ENCODE measurements around the gene SPON2. TPM values are rescaled to one million over a fixed set of nuclear protein-coding genes. Genes with fewer than 3 reads are reported as not detected.

SPON2 gene
- polyA plus RNA-seq, 1 experiment, result 132 TPM

GRCh38 chr4:1218634-1219565 is 46.5 kb upstream of the SPON2 start:
- TF ChIP-seq CTCF (IDR thresholded peaks at IDR 0.05; ENCODE audit: low read depth, low read length), result no peak
- POLR2A ChIA-PET, result interaction anchor here (0.7 kb wide), 1 partner anchor 19 kb away, joined by 4 read pairs; no protein-coding TSS in a partner anchor
- Histone ChIP-seq H3K27me3 (ENCODE audit: control insufficient read depth, insufficient read depth, low read length) (no peaks in the 10 kb centered on the region), H3K4me3 (ENCODE audit: low read depth, low read length) (no peak overlapping the region), H3K27ac (ENCODE audit: low read depth, low read length) (no peak overlapping the region), H3K9me3 (ENCODE audit: control insufficient read depth, insufficient read depth, low read length) (peaks cover 28% of the 10 kb centered on the region; the same call in 1 of the 2 replicates)
- no peak for DNase-seq (ENCODE audit: low read depth, low spot score)
- CTCF ChIA-PET, result interaction anchor here (0.7 kb wide), 1 partner anchor 88 kb away, joined by 4 read pairs; no protein-coding TSS in a partner anchor

GRCh38 chr4:1217366-1217765 is 45.0 kb upstream of the SPON2 start:
- no peak for TF ChIP-seq CTCF (IDR thresholded peaks at IDR 0.05; ENCODE audit: low read depth, low read length)
- POLR2A ChIA-PET, result no interaction called here
- CTCF ChIA-PET, result no interaction called here
- Histone ChIP-seq H3K27ac (ENCODE audit: low read depth, low read length) (no peak overlapping the region), H3K4me3 (ENCODE audit: low read depth, low read length) (no peak overlapping the region), H3K27me3 (ENCODE audit: control insufficient read depth, insufficient read depth, low read length) (no peaks in the 10 kb centered on the region), H3K9me3 (ENCODE audit: control insufficient read depth, insufficient read depth, low read length) (peaks cover 25% of the 10 kb centered on the region; the same call in 1 of the 2 replicates)
- no peak for DNase-seq (ENCODE audit: low read depth, low spot score)

- ChIA-PET CTCF (no interaction called here), POLR2A (no interaction called here)
- no peak for DNase-seq (ENCODE audit: low read depth, low spot score)
- no peak for TF ChIP-seq CTCF (IDR thresholded peaks at IDR 0.05; ENCODE audit: low read depth, low read length)
- H3K27ac ChIP-seq (ENCODE audit: low read depth, low read length), result no peak overlapping the region
- H3K4me3 ChIP-seq (ENCODE audit: low read depth, low read length), result no peak overlapping the region
- H3K27me3 ChIP-seq (ENCODE audit: control insufficient read depth, insufficient read depth, low read length), result no peaks in the 10 kb centered on the region
- H3K9me3 ChIP-seq (ENCODE audit: control insufficient read depth, insufficient read depth, low read length), result peaks cover 20% of the 10 kb centered on the region; the same call in 1 of the 2 replicates
Observed at GRCh38 chr4:1216869-1217294, 44.5 kb upstream of the SPON2 start.

GRCh38 chr4:1216076-1216614 is 43.8 kb upstream of the SPON2 start:
- no peak overlapping the region for H3K27ac ChIP-seq (ENCODE audit: low read depth, low read length)
- ChIA-PET CTCF (interaction anchor here (1.0 kb wide), 1 partner anchor 49 kb away, joined by 4 read pairs; no protein-coding TSS in a partner anchor), POLR2A (no interaction called here)
- no peak for DNase-seq (ENCODE audit: low read depth, low spot score)
- no peaks in the 10 kb centered on the region for H3K27me3 ChIP-seq (ENCODE audit: control insufficient read depth, insufficient read depth, low read length)
- H3K4me3 ChIP-seq (ENCODE audit: low read depth, low read length), result no peak overlapping the region
- peaks cover 14% of the 10 kb centered on the region; the same call in 1 of the 2 replicates for H3K9me3 ChIP-seq (ENCODE audit: control insufficient read depth, insufficient read depth, low read length)
- no peak for TF ChIP-seq CTCF (IDR thresholded peaks at IDR 0.05; ENCODE audit: low read depth, low read length)

Data from AG04450 (cell line).